Renal cortical epithelial cell (primary cell): Measurements from ENCODE around the gene BTNL8. TPM values are rescaled to one million over a fixed set of nuclear protein-coding genes. Genes with fewer than 3 reads are reported as not detected.

Experiments
- DNase-seq: peaks from one replicate; pipeline ENCODE4 v3.0.0-alpha.2; 2011; ENCODE audit warnings: low read depth
- total RNA-seq: library from RNA; depleted of rRNA; stranded (reverse); fragments of >200 nt; gene quantifications from 2 replicates; pipeline ENCODE4 v1.2.3, GENCODE V29; 2014

BTNL8 gene
- total RNA-seq, 1 donor from 2014 or later, result not detected

DNA sequence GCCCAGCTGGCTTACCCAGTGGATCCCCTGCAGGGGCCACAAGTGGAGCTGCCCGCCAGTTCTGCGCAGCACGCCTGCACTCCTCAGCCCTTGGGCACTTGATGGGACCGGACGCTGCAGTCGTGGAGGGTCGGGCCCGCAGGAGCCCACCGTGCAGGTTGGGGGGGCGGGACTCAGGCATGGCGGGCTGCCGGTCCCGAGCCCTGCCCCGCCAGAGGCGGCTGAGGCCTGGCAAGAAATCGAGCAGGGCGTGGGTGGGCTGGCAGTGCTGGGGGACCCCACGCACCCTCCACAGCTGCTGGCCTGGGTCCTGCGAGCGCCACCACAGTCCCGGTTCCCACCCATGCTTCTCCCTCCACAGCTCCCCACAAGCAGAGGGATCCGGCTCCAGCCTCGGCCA is 70.4 kb downstream of the BTNL8 start:
- no peak for DNase-seq

DNA sequence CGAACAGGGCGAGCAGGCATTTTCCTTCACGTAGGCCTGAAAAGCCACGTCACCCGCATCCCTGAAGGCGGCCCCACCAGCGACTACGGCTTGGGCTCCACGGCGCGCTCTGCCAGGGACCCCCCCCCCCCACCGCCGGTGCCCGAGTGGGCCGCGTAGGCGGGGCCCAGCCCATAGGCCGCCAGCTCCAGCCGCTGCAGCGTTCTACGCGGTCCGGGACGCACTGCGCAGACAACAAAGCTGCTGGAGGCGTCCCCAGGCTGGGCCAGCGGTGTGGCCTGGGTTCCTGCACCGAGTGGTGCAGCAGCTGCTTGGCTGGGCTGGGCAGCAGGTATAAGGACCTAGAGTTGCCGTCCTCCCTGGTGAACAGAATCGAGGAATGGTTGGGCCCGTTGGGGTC is 71.4 kb downstream of the BTNL8 start:
- no peak for DNase-seq

DNA sequence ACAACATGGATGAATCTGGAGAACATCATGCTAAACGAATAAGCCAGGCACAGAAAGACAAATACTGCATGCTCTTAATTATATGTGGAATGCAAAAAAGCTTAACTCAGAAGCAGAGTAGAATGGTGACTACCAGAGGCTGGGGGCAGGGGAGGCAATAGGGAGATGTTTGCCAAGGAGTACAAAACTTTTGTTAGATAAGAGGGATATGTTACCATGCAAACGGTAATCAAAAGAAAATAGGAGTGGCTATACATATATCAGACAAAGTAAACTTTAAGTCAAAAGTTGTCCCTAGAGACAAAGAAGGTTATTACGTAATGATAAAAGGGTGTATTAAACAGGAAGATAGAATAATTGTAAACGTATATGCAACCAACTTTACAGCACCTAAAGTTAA is 71.9 kb downstream of the BTNL8 start:
- DNase-seq, result no peak

DNA sequence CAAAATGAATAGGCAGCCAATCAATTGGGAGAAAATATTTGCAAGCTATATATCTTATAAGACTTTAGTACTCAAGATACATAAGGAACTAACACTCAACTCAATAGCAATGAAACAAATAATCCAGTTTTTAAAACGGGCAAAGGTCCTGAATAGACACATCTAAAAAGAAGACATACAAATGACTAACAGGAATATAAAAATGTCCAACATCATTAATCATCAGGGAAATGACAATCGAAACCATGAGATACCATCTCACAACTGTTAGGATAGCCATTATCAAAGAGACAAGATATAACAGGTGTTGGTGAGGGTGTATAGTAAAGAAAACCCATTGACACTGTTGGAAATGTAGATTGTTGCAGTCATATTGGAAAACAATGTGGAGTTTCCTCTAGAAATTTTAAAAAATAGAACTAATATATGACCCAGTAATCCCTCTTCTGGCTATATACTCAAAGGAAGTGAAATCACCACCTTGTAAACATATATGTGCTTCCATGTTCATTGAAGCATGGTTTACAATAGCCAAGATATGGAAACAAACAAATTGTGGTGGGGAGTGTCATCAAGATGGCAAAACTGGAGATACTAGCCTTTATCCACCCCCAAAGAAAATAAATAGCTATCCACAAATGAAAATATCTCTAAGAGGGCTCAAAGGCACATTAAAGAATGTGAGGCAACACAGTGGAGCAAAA is 75.8 kb downstream of the BTNL8 start:
- no peak for DNase-seq

DNA sequence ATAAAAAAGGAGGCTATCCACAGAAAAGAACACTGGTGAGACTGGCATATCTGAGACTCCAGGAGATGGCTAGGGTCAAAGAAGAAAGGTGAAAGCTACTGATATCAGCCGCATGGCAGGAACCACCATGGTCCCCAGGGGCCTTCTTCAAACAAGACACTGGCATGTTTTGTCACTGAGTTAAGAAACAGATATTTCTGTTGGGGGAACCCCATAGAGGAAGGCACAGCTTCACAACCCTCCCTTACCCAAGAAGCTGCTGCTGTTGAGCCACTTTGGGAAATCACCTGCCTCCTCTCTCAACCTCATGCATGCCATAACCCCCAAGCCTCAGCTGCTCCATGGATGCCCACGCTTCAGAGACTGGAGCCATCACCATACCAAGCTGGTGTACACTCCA is 76.4 kb downstream of the BTNL8 start:
- no peak for DNase-seq

DNA sequence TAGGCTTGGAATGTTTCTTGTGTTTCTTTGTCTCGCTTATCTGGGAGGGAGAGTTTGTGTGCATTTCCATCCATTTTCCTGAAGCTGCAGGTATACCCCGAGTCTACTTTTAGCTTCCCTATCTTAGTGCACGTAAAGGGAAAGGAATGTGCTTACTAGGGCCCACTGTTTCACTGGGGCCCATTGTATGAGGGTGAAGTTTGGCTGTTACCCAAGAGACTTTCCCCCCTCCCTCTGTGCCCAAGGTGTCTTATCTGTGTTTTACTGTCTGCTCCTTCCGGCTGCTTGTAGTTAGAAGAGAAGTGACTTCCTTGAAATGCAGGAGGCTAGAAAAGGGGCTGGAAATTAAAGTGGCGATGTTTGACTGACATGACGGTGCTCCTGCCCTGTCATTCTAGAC is 77.6 kb downstream of the BTNL8 start:
- no peak for DNase-seq

DNA sequence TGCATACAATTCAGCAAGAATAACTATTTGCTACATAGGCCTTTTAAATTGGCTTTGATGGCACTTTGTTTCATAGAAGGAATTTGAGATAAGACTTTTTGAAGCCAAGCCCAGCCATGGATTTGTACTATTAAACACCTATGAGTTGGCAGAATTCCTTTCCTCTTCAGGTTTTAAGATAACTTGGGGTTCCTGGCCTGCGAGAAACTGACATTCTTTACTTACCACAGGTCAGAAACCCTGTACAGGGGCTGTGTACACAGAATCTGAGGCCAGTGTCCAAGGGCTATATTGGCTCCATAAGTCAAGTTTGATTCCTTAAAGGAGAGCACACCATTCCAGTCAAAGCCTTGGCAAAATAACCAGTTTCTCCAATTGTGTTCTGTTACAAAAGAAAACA is 78.9 kb downstream of the BTNL8 start:
- no peak for DNase-seq

DNA sequence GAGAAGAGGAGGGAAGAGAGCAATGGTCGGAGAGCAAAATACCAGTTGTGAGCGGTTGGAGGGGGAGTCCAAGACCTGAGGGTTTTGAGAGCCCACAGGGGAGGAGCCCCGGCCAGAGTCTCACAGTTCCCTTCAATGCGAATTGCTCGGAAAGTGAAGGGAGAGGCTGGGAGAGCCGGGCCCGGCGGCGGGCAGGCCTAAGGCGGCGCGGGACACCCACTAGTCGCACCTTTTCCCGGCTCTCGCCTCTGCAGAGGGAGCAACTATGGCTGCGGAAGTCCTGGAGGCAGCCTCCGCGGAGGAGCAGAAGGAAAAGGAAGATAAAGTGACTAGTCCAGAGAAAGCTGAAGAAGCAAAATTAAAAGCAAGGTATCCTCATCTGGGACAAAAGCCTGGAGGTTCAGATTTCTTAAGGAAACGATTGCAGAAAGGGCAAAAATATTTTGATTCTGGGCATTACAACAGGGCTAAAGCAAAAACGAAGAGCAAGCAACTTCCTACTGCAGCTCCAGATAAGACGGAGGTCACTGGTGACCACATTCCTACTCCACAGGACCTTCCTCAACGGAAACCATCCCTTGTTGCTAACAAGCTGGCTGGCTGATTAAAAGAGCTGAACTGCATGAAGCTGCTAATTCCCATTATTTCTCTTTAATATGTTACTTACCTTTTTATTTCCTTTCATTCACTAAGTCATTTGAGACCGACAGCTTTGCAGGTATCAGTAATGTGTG is 83.2 kb downstream of the BTNL8 start:
- no peak for DNase-seq

DNA sequence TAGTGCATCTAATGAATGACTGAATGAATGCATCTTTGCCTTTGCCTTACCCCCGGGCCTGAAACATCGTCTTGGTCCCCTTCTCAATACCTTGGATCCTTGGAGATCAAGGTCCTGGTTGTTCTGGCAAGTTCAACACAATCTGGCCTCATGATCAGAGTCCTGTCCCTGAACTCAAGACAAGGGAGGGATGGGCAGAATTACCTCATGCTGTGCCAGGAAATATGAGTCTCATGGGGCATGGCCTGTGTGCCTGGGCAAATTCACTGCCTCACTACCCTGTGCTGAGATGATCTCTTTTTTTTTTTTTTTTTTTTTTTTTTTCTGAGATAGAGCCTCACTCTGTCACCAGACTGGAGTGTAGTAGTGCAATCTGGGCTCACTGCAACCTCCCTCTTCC is 89.1 kb downstream of the BTNL8 start:
- no peak for DNase-seq

DNA sequence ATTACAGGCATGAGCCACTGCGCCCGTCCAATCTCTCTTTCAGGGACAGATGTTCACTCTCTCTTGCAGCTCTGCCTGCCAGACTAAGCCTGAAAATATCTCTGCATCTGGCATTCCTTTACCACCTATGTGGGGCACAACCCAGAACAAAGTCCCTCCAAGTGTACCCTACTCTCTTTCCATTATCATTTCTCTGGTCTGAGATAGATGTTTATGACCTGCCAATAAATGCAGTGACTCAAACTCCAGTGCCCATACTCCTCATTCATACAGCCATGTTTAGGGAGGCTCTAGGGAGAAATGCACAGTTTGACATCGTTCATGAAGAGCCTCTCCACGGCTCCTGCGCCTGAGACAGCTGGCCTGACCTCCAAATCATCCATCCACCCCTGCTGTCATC is 89.6 kb downstream of the BTNL8 start, which contains the start of gene BTNL3:
Gene BTNL3 (plus strand): TSS at position 255 of the 400 bp plus-strand sequence. CDS start 183 bp downstream, outside the sequence.
- no peak for DNase-seq

DNA sequence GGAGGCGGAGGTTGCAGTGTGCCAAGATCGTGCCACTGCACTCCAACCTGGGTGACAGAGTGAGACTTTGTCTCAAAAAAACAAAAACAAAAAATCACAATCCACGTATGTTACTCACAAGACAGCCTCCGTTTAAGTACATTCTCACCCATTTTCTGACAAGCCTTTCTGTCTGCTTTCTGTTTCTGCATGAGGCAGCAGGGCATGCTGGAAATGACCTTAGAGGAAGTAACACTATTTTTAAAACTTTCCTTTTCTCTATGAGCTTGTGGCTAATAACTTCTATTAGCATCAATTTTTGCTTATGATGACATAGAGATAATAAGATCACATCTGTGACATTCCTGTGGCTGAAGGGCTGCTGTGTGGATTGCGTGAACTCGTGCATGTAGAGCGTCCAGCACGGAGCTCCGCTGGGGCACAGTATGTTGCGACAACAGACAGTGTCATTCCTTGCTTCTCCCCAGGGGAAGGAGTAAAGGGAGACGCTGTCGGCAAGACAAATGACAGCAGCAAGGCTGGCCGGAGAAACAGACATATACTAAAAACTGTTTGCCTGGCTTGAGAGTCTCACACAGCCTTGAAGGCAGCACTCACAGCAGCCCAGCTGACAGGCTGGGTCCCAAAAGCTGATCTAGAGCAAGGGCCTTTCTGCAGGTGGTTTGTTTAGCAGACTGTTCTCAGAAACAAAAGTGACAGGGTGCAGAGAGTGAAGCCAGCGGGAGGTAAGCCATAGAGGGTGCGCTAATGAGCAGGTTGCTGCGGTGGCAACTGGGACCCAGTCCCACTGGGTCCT is 91.3 kb downstream of the BTNL8 start:
- DNase-seq, result no peak

DNA sequence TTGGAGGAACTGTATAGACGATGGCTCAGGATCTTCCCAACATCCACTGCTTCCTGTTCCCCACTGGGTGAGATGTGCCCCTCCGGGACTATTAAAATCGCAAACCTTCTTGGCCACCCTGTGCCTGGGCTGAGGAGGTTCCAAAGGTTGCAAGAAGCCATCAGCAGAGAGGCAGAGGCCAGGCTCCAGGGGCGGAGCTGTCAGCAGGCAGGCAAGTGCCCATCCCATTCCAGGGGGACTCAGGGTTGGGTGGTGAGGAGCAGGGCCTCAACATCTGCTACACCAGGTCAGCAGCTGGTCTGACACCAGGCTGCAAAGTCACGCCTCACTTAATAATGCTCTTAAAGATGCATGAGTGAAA is 91.9 kb downstream of the BTNL8 start:
- DNase-seq, result no peak

Other genes with a start within 250 kb of the BTNL8 start
- 0.35 and 0.55 TPM in 2 replicates for gene FLT4, start 249.6 kb upstream of the BTNL8 start, total RNA-seq
- gene OR2Y1, start 159.1 kb upstream of the BTNL8 start, total RNA-seq, result not detected in 2 replicates
- gene MGAT1, start 96.4 kb upstream of the BTNL8 start, total RNA-seq, result 44.1 and 58.4 TPM in 2 replicates
- gene ZFP62, start 37.9 kb upstream of the BTNL8 start, total RNA-seq, result 7.6 and 37.1 TPM in 2 replicates
- gene BTNL3, start 89.7 kb downstream of the BTNL8 start, total RNA-seq, result not detected in 2 replicates
- not detected in 2 replicates for gene BTNL9, start 141.1 kb downstream of the BTNL8 start, total RNA-seq
- not detected in 2 replicates for gene OR2V1, start 232.0 kb downstream of the BTNL8 start, total RNA-seq
- gene OR2V2, start 248.4 kb downstream of the BTNL8 start, total RNA-seq, result not detected in 2 replicates